ENCODE measurements around the gene CWC22. TPM values are rescaled to one million over a fixed set of nuclear protein-coding genes. Genes with fewer than 3 reads are reported as not detected.
"Not testable (repeated sequence)": the region's sequence is repeated elsewhere in the genome, so short reads cannot be mapped to it uniquely, and the experiment has no call there.

The CWC22 gene
- 10 to 100 TPM; 16.3 to 17.8 TPM for total RNA-seq

- WGBS: under 1% methylated on average over 46 of the region's 46 CpGs
- intact Hi-C loops (cut with DNase I): no loop called here
- Histone ChIP-seq H3K27me3 (replicated peaks; ENCODE audit: insufficient read depth) (no peaks in the 10 kb centered on the region), H3K4me1 (replicated peaks) (no peaks in the 10 kb centered on the region), H3K4me3 (peak within 1 kb of the TSS; percentile 91 to 96), H3K9me3 (no peaks in the 10 kb centered on the region), H3K36me3 (no peaks in the 10 kb centered on the region), H3K27ac (peak within 1 kb of the TSS; percentile 86 to 91)
- DNase-seq (ENCODE audit: low spot score): peak; percentile 92
- TF ChIP-seq, protein P1, sequence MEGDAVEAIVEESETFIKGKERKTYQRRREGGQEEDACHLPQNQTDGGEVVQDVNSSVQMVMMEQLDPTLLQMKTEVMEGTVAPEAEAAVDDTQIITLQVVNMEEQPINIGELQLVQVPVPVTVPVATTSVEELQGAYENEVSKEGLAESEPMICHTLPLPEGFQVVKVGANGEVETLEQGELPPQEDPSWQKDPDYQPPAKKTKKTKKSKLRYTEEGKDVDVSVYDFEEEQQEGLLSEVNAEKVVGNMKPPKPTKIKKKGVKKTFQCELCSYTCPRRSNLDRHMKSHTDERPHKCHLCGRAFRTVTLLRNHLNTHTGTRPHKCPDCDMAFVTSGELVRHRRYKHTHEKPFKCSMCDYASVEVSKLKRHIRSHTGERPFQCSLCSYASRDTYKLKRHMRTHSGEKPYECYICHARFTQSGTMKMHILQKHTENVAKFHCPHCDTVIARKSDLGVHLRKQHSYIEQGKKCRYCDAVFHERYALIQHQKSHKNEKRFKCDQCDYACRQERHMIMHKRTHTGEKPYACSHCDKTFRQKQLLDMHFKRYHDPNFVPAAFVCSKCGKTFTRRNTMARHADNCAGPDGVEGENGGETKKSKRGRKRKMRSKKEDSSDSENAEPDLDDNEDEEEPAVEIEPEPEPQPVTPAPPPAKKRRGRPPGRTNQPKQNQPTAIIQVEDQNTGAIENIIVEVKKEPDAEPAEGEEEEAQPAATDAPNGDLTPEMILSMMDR (IDR thresholded peaks at IDR 0.05): no peak
- TF ChIP-seq POLR2AphosphoS5 (IDR thresholded peaks at IDR 0.05): peak; percentile 92
- TF ChIP-seq POLR2A (IDR thresholded peaks at IDR 0.05): no peak
These were observed at the start of gene CWC22 for GRCh38 chr2:180006781-180007579. Gene CWC22 (minus strand): TSS chr2:180007297. CDS start chr2:179993341, 13,956 bp downstream.

DNA sequence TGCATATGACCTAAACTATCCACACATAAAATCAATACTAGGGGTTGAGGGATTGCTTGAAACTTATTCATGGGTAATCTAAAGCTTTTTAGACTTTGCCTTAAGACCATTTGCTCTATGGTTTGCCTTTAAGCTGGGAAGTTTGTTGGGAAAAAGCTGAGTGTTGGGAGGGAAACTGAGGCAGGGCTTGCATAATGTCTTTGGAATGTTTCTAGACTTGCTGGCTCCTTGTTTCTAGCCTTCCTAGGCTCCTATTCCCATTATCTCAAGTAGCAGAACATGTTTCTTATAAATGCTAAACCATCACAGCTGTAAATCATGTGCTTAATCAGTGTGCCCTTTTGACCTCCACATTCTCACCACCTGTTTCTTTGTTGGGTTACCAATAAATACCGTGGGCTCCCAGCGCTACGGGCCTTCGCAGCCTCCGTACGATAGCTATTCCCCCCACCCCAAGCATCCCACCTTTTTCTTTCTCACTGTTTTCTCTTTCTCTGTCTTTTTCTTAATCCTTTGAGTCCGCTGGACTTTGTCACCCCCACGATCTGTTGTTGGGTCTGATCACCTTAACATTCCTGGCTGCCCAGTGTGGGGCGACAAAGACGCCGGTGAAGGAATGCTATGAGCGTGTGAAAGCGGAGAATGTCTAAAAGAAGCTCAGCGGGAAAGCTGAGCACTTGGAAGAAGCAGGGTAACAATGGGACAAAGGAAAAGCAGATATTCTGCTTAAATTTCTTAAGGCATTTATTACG is 49.4 kb upstream of the CWC22 start:
- Histone ChIP-seq H3K27ac (no peak overlapping the region), H3K36me3 (no peaks in the 10 kb centered on the region), H3K4me3 (no peak overlapping the region), H3K27me3 (replicated peaks; ENCODE audit: insufficient read depth) (no peaks in the 10 kb centered on the region), H3K9me3 (no peaks in the 10 kb centered on the region), H3K4me1 (replicated peaks) (no peaks in the 10 kb centered on the region)
- 47% methylated on average over 15 of the region's 15 CpGs for WGBS
- TF ChIP-seq POLR2AphosphoS5 (IDR thresholded peaks at IDR 0.05) (no peak), POLR2A (IDR thresholded peaks at IDR 0.05) (no peak)
- TF ChIP-seq, protein P1 (IDR thresholded peaks at IDR 0.05): no peak
- no peak for DNase-seq (ENCODE audit: low spot score)
- intact Hi-C loops (cut with DNase I): no loop called here

DNA sequence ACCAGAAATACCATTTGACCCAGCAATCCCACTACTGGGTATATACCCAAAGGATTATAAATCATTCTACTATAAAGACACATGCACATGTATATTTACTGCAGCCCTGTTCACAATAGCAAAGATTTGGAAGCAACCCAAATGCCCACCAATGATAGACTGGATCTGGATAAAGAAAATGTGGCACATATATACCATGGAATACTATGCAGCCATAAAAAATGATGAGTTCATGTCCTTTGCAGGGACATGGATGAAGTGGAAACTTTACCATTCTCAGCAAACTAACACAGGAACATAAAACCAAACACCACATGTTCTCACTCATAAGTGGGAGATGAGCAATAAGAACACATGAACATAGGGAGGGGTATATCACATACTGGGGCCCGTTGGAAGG is 47.5 kb upstream of the CWC22 start:
- H3K4me3 ChIP-seq; intact Hi-C loops (cut with DNase I); H3K36me3 ChIP-seq; H3K27ac ChIP-seq; H3K9me3 ChIP-seq; H3K27me3 ChIP-seq (replicated peaks; ENCODE audit: insufficient read depth); H3K4me1 ChIP-seq (replicated peaks); DNase-seq (ENCODE audit: low spot score): not testable (repeated sequence)
- WGBS: 84% methylated on average over 1 of the region's 1 CpG

GRCh38 chr2:180050246-180050645 is 43.1 kb upstream of the CWC22 start:
- Histone ChIP-seq H3K27me3 (replicated peaks; ENCODE audit: insufficient read depth) (no peaks in the 10 kb centered on the region), H3K4me3 (no peak overlapping the region), H3K36me3 (no peaks in the 10 kb centered on the region), H3K9me3 (no peaks in the 10 kb centered on the region), H3K27ac (no peak overlapping the region), H3K4me1 (replicated peaks) (no peaks in the 10 kb centered on the region)
- no peak for DNase-seq (ENCODE audit: low spot score)
- WGBS: 87% methylated on average over 3 of the region's 3 CpGs
- no peak for TF ChIP-seq POLR2AphosphoS5 (IDR thresholded peaks at IDR 0.05)
- TF ChIP-seq, protein P1 (IDR thresholded peaks at IDR 0.05): no peak
- TF ChIP-seq POLR2A (IDR thresholded peaks at IDR 0.05): no peak
- intact Hi-C loops (cut with DNase I): no loop called here

- H3K4me3 ChIP-seq: no peak overlapping the region
- TF ChIP-seq, protein P1 (IDR thresholded peaks at IDR 0.05): no peak
- TF ChIP-seq POLR2A (IDR thresholded peaks at IDR 0.05): no peak
- no peak for TF ChIP-seq POLR2AphosphoS5 (IDR thresholded peaks at IDR 0.05)
- H3K4me1 ChIP-seq (replicated peaks): no peaks in the 10 kb centered on the region
- H3K36me3 ChIP-seq: no peaks in the 10 kb centered on the region
- intact Hi-C loops (cut with DNase I): no loop called here
- no peaks in the 10 kb centered on the region for H3K27me3 ChIP-seq (replicated peaks; ENCODE audit: insufficient read depth)
- no peak for DNase-seq (ENCODE audit: low spot score)
- no peak overlapping the region for H3K27ac ChIP-seq
- WGBS: 34% methylated on average over 1 of the region's 1 CpG
- H3K9me3 ChIP-seq: no peaks in the 10 kb centered on the region
These were observed 41.2 kb upstream of the CWC22 start for GRCh38 chr2:180048251-180048650.

Data from prostate gland (tissue), 2 donors.